Activated B cell treated with CpG ODN at 0.5 μM for 24 hours (primary cell): Measurements from ENCODE around the gene ANO9. TPM values are rescaled to one million over a fixed set of nuclear protein-coding genes. Genes with fewer than 3 reads are reported as not detected.

Experiments used
- ATAC-seq: fragments of 200-7000 bp; cut with Tn5 transposase; one replicate; pipeline ENCODE4 v1.10.0; 2021; ENCODE audit warnings: low read depth, mild to moderate bottlenecking, moderate library complexity
- CTCF ChIA-PET: fragments of 350-600 bp; sonication (Branson Sonifier 250); formaldehyde crosslinking; loops from one replicate; lab custom pipeline; 2021; ENCODE audit warnings: antibody characterized with exemption; lab: Charles Lee
- POLR2A ChIA-PET: fragments of 350-600 bp; sonication (Branson Sonifier 250); formaldehyde crosslinking; loops from one replicate; lab custom pipeline; 2021; ENCODE audit warnings: antibody characterized with exemption; lab: Charles Lee
- DNase-seq: peaks from one replicate; pipeline ENCODE4 v3.0.0; 2022
- H3K27ac Mint-ChIP-seq: one replicate; pipeline ENCODE4 v1.8.0; 2020; ENCODE audit warnings: mixed read lengths
- H3K27me3 Mint-ChIP-seq: one replicate; pipeline ENCODE4 v1.8.0; 2021; ENCODE audit warnings: mixed read lengths
- H3K36me3 Mint-ChIP-seq: one replicate; pipeline ENCODE4 v1.8.0; 2021; ENCODE audit warnings: low read depth, mixed read lengths
- H3K4me1 Mint-ChIP-seq: one replicate; pipeline ENCODE4 v1.8.0; 2021; ENCODE audit warnings: mixed read lengths
- H3K4me3 Mint-ChIP-seq: one replicate; pipeline ENCODE4 v1.8.0; 2020; ENCODE audit warnings: mild to moderate bottlenecking, mixed read lengths
- H3K9me3 Mint-ChIP-seq: one replicate; pipeline ENCODE4 v1.8.0; 2020; ENCODE audit warnings: mixed read lengths
- intact Hi-C: fragments of 100-400 bp; cut with micrococcal nuclease; formaldehyde crosslinking; loops from one replicate; pipeline ENCODE4 v1.15.1; 2024
- total RNA-seq: library from RNA; stranded (reverse); gene quantifications from 2 replicates; pipeline ENCODE4 v1.2.3, GENCODE V29; 2022
- TF ChIP-seq, protein P1 (sequence below): fragments of 200-600 bp; IDR thresholded peaks from one replicate; pipeline ENCODE4 v1.8.0; 2022; ENCODE audit warnings: antibody characterized with exemption, mild to moderate bottlenecking

ANO9 gene
- total RNA-seq, 1 donor from 2014 or later: 46.1 TPM

DNA sequence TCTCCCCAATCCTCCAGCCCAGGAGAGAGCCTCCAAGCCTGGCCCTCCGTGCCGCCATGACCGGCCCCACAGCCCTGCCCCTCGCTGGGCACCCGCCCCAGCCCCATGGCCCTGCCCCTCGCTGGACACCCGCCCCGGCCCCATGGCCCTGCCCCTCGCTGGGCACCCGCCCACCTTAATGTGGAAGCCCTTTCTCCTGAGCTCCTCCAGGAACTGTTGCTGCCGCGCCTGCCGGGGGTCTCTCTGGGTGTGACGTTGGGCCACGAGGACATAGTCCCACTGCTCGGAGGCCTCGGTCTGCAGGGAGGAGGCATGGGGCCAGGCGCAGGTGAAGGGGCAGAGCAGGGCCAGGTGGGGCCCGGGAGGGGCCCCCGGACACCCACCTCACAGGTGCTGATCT, 8.2 kb downstream of the ANO9 start:
- ChIA-PET CTCF (interaction anchor here (0.5 kb wide), 1 partner anchor 150 kb away, joined by 3 read pairs; no protein-coding TSS in a partner anchor), POLR2A (no interaction called here)
- no peaks in the 10 kb centered on the region for H3K4me1 Mint-ChIP-seq
- no peaks in the 10 kb centered on the region for H3K9me3 Mint-ChIP-seq
- no peak for DNase-seq
- ATAC-seq: no peak
- no peak overlapping the region for H3K27ac Mint-ChIP-seq
- no peaks in the 10 kb centered on the region for H3K27me3 Mint-ChIP-seq
- TF ChIP-seq, protein P1, sequence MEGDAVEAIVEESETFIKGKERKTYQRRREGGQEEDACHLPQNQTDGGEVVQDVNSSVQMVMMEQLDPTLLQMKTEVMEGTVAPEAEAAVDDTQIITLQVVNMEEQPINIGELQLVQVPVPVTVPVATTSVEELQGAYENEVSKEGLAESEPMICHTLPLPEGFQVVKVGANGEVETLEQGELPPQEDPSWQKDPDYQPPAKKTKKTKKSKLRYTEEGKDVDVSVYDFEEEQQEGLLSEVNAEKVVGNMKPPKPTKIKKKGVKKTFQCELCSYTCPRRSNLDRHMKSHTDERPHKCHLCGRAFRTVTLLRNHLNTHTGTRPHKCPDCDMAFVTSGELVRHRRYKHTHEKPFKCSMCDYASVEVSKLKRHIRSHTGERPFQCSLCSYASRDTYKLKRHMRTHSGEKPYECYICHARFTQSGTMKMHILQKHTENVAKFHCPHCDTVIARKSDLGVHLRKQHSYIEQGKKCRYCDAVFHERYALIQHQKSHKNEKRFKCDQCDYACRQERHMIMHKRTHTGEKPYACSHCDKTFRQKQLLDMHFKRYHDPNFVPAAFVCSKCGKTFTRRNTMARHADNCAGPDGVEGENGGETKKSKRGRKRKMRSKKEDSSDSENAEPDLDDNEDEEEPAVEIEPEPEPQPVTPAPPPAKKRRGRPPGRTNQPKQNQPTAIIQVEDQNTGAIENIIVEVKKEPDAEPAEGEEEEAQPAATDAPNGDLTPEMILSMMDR: no peak
- intact Hi-C loops: no loop called here
- H3K36me3 Mint-ChIP-seq: peaks cover 4% of the 10 kb centered on the region
- no peak overlapping the region for H3K4me3 Mint-ChIP-seq

DNA sequence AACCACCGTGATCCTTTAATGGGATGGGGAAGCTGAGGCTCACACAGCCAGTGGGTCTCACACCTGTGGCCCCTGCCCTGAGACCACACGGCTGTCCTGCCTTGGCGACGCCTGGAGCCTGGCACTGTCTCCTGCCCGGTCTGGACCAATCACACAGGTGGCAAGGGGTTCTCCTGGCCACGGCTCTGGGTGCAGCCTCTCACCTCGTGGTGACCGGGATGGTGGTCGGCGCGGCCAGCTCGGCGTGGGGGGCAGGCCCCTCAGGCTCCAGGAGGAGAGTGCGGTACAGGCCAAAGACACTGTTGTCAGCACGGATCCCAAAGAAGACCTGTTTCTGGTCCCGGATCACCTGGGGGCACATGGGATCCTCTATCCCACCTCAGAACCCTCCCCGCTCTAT, 8.7 kb downstream of the ANO9 start:
- H3K27ac Mint-ChIP-seq: no peak overlapping the region
- no peak overlapping the region for H3K4me3 Mint-ChIP-seq
- no peaks in the 10 kb centered on the region for H3K9me3 Mint-ChIP-seq
- ATAC-seq: no peak
- intact Hi-C loops: no loop called here
- DNase-seq: no peak
- ChIA-PET POLR2A (no interaction called here), CTCF (no interaction called here)
- peaks cover 5% of the 10 kb centered on the region for H3K36me3 Mint-ChIP-seq
- TF ChIP-seq, protein P1: no peak
- no peaks in the 10 kb centered on the region for H3K4me1 Mint-ChIP-seq
- H3K27me3 Mint-ChIP-seq: no peaks in the 10 kb centered on the region

DNA sequence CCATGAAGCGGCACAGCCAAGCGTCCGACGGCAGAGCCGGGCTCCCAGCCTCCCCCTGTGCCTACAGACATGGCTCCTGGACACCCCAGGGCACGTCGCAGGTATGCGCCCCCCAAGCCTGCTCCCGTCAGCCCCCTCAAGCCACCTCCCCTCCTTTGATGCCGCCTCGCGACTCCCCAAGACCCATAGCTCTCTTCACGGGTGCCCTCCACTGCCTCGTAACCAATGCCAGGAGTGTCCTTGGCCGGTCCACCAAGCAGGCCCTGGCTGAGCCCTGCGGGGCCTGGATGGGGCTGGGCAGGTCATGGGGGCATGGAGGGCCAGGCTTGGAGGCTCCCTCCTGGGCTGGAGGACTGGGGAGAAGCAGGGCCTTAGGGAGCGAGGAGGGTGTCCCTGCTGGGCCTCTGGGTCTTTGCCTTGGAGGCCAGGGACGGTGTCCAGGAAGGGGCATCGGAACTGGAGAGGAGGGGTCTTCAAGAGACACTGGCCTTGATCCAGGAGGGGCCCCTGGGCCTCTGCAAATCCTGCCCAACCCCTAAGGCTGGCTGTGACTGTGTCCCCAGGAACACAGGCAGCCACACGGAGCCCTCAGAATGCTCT, 9.2 kb downstream of the ANO9 start:
- ATAC-seq (no peak), DNase-seq (peak; percentile 12)
- Mint-ChIP-seq H3K36me3 (peaks cover 8% of the 10 kb centered on the region), H3K27me3 (no peaks in the 10 kb centered on the region), H3K4me3 (no peak overlapping the region), H3K4me1 (no peaks in the 10 kb centered on the region), H3K9me3 (no peaks in the 10 kb centered on the region), H3K27ac (no peak overlapping the region)
- TF ChIP-seq, protein P1: no peak
- intact Hi-C loops: no loop called here
- POLR2A ChIA-PET: no interaction called here
- CTCF ChIA-PET: no interaction called here

DNA sequence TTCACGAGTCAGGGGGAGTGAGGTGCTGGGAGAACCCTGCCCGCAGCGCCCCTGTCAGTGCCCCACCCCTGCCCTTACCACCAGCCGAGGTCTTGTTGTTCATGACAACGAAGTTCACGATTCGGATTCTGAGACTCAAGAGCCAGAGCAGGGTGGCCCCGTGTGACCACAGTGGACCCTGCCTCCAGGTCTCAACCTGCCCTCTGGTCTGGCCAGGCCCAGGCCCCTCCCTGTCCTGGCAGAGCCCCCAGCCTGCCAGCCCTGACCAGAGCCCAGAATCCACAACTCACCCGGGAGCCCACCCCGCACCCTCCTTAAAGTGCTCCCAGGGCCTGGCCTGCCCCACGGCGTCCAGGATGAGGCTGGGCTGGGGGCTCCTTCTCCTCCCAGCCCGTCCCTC, 9.9 kb downstream of the ANO9 start:
- Mint-ChIP-seq H3K9me3 (no peaks in the 10 kb centered on the region), H3K36me3 (peaks cover 10% of the 10 kb centered on the region), H3K4me1 (no peaks in the 10 kb centered on the region), H3K27ac (no peak overlapping the region), H3K27me3 (no peaks in the 10 kb centered on the region), H3K4me3 (no peak overlapping the region)
- DNase-seq (no peak), ATAC-seq (no peak)
- POLR2A ChIA-PET: no interaction called here
- CTCF ChIA-PET: no interaction called here
- intact Hi-C loops: no loop called here
- TF ChIP-seq, protein P1: no peak

DNA sequence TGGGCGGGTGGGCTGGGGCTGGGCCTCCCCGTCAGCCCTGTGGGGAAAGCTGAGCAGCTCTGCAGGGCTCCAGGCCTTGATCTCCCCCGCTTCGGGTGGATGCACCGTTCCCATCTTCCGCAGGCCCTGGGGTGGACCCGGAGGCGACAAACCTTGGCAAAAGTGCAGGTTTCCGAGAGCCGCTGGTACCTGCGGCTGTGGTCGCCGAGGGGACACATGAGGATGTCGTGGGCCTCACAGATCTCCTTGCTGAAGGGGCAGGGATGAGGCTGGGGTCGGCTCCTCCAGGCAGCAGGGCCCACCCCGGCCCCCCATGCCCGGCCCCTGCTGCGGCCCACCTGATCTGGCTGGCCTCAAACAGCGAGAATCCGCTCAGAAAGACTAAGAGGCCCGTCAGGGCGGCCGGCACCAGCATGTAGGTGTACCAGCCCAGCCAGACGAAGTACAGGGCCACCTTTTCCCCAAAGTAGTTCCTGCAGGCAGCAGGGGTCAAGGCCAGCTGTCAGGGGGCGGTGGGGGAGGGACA, 11.8 kb downstream of the ANO9 start:
- no peaks in the 10 kb centered on the region for H3K4me1 Mint-ChIP-seq
- TF ChIP-seq, protein P1: no peak
- H3K4me3 Mint-ChIP-seq: no peak overlapping the region
- intact Hi-C loops: no loop called here
- no peak overlapping the region for H3K27ac Mint-ChIP-seq
- ATAC-seq: no peak
- ChIA-PET CTCF (no interaction called here), POLR2A (no interaction called here)
- no peaks in the 10 kb centered on the region for H3K27me3 Mint-ChIP-seq
- H3K36me3 Mint-ChIP-seq: peaks cover 13% of the 10 kb centered on the region
- peaks cover 4% of the 10 kb centered on the region for H3K9me3 Mint-ChIP-seq
- no peak for DNase-seq
